ENCODE data around the gene TMEM178B.

TMEM178B gene

GRCh38 chr7:141156407-141156806, 82.5 kb downstream of the TMEM178B start:
- no peak for DNase-seq
- Histone ChIP-seq H3K36me3 (no peaks in the 10 kb centered on the region), H3K4me3 (no peak overlapping the region), H3K9me3 (no peaks in the 10 kb centered on the region), H3K27me3 (no peaks in the 10 kb centered on the region), H3K27ac (no peak overlapping the region), H3K4me1 (no peaks in the 10 kb centered on the region)
- intact Hi-C loops (cut with DNase I; ENCODE audit: low total_unique reads) = no loop called here
- TF ChIP-seq CTCF (IDR thresholded peaks at IDR 0.05) = no peak

- DNase-seq = no peak
- H3K4me1 ChIP-seq = no peaks in the 10 kb centered on the region
- intact Hi-C loops (cut with DNase I; ENCODE audit: low total_unique reads) = no loop called here
- TF ChIP-seq CTCF (IDR thresholded peaks at IDR 0.05) = no peak
- no peak overlapping the region for H3K27ac ChIP-seq
- no peaks in the 10 kb centered on the region for H3K9me3 ChIP-seq
- no peak overlapping the region for H3K4me3 ChIP-seq
- H3K27me3 ChIP-seq = no peaks in the 10 kb centered on the region
- no peaks in the 10 kb centered on the region for H3K36me3 ChIP-seq
Observed at GRCh38 chr7:141157138-141157765, 83.4 kb downstream of the TMEM178B start.

GRCh38 chr7:141158561-141158960, 84.7 kb downstream of the TMEM178B start:
- H3K9me3 ChIP-seq = no peaks in the 10 kb centered on the region
- H3K27me3 ChIP-seq = no peaks in the 10 kb centered on the region
- H3K4me1 ChIP-seq = no peaks in the 10 kb centered on the region
- no peak overlapping the region for H3K4me3 ChIP-seq
- no peak for TF ChIP-seq CTCF (IDR thresholded peaks at IDR 0.05)
- H3K36me3 ChIP-seq = no peaks in the 10 kb centered on the region
- intact Hi-C loops (cut with DNase I; ENCODE audit: low total_unique reads) = no loop called here
- DNase-seq = peak in 1 of 2 donors; percentile 38
- H3K27ac ChIP-seq = no peak overlapping the region

- DNase-seq = no peak
Observed at GRCh38 chr7:141160246-141160860, 86.5 kb downstream of the TMEM178B start.

More at GRCh38 chr7:141160246-141160860, 86.5 kb downstream of the TMEM178B start:
- H3K27ac ChIP-seq = no peak overlapping the region
- no peaks in the 10 kb centered on the region for H3K9me3 ChIP-seq
- no peaks in the 10 kb centered on the region for H3K36me3 ChIP-seq
- H3K27me3 ChIP-seq = no peaks in the 10 kb centered on the region
- no peak for TF ChIP-seq CTCF (IDR thresholded peaks at IDR 0.05)
- intact Hi-C loops (cut with DNase I; ENCODE audit: low total_unique reads) = no loop called here
- H3K4me3 ChIP-seq = no peak overlapping the region
- H3K4me1 ChIP-seq = no peaks in the 10 kb centered on the region
